ENCODE measurements around the gene AKT3. TPM values are rescaled to one million over a fixed set of nuclear protein-coding genes. Genes with fewer than 3 reads are reported as not detected.
A peak's percentile ranks its signal among the peaks of the same experiment; 100 is the strongest.

AKT3 gene
- polyA plus RNA-seq, 2 of the 4 experiments (the other 2 are of a cell fraction), result 18.4 to 43.5 TPM

DNA sequence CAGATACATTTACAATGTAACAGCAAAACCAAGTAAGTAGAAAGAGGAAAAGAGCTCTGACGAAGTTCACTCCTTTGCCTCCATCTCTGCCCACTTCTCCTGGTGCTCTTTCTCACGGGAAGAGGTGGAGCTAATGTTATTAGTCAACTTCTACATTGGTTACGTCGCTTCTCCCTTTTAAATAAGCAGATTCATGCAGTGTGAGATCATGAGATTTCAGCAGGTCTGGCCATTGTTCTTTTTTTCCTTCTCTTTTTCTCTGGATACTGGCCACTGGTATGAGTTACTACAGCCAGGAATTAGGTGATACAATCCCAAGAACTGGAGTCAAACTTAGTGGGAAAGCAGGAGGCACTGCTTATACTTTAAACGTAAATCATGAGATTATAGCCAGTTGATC, 207.1 kb downstream of the AKT3 start:
- Histone ChIP-seq H3K4me1 (0 out of 3 replicates have a peak, but pooled peaks cover 6% of the 10 kb centered on the region), H3K27ac (no peak overlapping the region), H3K4me3 (no peak overlapping the region), H3K4me2 (no peak overlapping the region), H3K9me3 (no peaks in the 10 kb centered on the region)
- FAIRE-seq, result no peak
- ATAC-seq, result no peak; a peak in 1 of 6 replicates
- POLR2A ChIA-PET, result no interaction called here
- 81% methylated on average over 5 of the region's 5 CpGs for WGBS (ENCODE audit: missing lambda C conversion rate)
- DNase-seq (ENCODE audit: low read depth in 1 of 2, low spot score in 1 of 2), result peak in 1 of 2 experiments; percentile 21
- TF ChIP-seq EHMT2 (IDR thresholded peaks at IDR 0.05; ENCODE audit: low read depth), result no peak
- no peak for TF ChIP-seq GATA3 (IDR thresholded peaks at IDR 0.05; ENCODE audit: borderline replicate concordance)
- CTCF ChIA-PET, result no interaction called here

- Histone ChIP-seq H3K27ac (no peak overlapping the region), H3K4me2 (no peak overlapping the region), H3K4me1 (0 out of 3 replicates have a peak, but pooled peaks cover 6% of the 10 kb centered on the region), H3K4me3 (no peak overlapping the region), H3K9me3 (no peaks in the 10 kb centered on the region)
- ATAC-seq, result no peak
- TF ChIP-seq, protein P1, sequence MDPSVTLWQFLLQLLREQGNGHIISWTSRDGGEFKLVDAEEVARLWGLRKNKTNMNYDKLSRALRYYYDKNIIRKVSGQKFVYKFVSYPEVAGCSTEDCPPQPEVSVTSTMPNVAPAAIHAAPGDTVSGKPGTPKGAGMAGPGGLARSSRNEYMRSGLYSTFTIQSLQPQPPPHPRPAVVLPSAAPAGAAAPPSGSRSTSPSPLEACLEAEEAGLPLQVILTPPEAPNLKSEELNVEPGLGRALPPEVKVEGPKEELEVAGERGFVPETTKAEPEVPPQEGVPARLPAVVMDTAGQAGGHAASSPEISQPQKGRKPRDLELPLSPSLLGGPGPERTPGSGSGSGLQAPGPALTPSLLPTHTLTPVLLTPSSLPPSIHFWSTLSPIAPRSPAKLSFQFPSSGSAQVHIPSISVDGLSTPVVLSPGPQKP (IDR thresholded peaks at IDR 0.05; ENCODE audit: low read depth, low read length), result no peak
- TF ChIP-seq POLR2A (IDR thresholded peaks at IDR 0.05; ENCODE audit: low read length) (no peak), PHF8 (IDR thresholded peaks at IDR 0.05; ENCODE audit: borderline replicate concordance, low read depth) (no peak), MAZ (IDR thresholded peaks at IDR 0.05; ENCODE audit: borderline replicate concordance, low read depth, low read length) (no peak), EHMT2 (IDR thresholded peaks at IDR 0.05; ENCODE audit: low read depth) (no peak), USF2 (IDR thresholded peaks at IDR 0.05) (no peak), ZSCAN20 (CRISPR knock-in tag; IDR thresholded peaks at IDR 0.05) (no peak), FOSB (CRISPR knock-in tag; IDR thresholded peaks at IDR 0.05) (no peak), FOXS1 (CRISPR knock-in tag; IDR thresholded peaks at IDR 0.05) (no peak), EP300 (IDR thresholded peaks at IDR 0.05) (no peak), NR3C1 (IDR thresholded peaks at IDR 0.05) (no peak), GATA3 (IDR thresholded peaks at IDR 0.05; ENCODE audit: borderline replicate concordance) (no peak), KDM5A (IDR thresholded peaks at IDR 0.05) (no peak)
- TF ChIP-seq, protein P2, sequence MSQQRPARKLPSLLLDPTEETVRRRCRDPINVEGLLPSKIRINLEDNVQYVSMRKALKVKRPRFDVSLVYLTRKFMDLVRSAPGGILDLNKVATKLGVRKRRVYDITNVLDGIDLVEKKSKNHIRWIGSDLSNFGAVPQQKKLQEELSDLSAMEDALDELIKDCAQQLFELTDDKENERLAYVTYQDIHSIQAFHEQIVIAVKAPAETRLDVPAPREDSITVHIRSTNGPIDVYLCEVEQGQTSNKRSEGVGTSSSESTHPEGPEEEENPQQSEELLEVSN (IDR thresholded peaks at IDR 0.05; ENCODE audit: borderline replicate concordance, low read depth), result no peak
- TF ChIP-seq, protein P3, sequence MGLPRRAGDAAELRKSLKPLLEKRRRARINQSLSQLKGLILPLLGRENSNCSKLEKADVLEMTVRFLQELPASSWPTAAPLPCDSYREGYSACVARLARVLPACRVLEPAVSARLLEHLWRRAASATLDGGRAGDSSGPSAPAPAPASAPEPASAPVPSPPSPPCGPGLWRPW (IDR thresholded peaks at IDR 0.05), result no peak
- WGBS (ENCODE audit: missing lambda C conversion rate), result 94% methylated on average over 4 of the region's 4 CpGs
- no peak for FAIRE-seq
- CTCF ChIA-PET, result no interaction called here
- POLR2A ChIA-PET, result no interaction called here
- no peak for DNase-seq (ENCODE audit: low read depth in 1 of 2, low spot score in 1 of 2)
These were observed 210.9 kb downstream of the AKT3 start for GRCh38 chr1:243639027-243639658.

DNA sequence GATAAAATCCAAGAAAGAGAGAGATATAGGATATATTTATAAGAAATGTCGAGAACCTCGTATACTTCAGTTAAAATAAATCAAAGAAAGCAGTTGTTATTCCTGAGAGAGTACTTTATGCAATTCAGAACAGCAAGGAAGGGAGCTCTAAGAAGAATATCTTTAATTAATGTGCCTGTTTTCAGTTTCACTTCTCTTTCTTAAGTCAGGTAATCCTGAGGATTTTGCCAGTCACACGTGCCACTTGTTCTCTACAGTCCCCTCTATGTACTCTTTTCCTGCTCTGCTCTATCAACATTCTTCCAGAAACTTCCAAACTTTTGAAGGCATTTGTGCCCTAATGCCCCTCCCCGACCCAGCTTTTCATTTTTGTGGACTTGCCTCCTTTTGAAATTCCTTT, 211.9 kb downstream of the AKT3 start:
- DNase-seq (ENCODE audit: low read depth in 1 of 2, low spot score in 1 of 2) (no peak), ATAC-seq (no peak), FAIRE-seq (no peak)
- ChIA-PET POLR2A (no interaction called here), CTCF (no interaction called here)
- Histone ChIP-seq H3K4me3 (no peak overlapping the region), H3K4me1 (0 out of 3 replicates have a peak, but pooled peaks cover 3% of the 10 kb centered on the region), H3K27ac (no peak overlapping the region), H3K9me3 (no peaks in the 10 kb centered on the region), H3K4me2 (no peak overlapping the region)
- TF ChIP-seq RCOR1 (IDR thresholded peaks at IDR 0.05; ENCODE audit: low read depth, low read length) (no peak), ZFP36 (IDR thresholded peaks at IDR 0.05; ENCODE audit: borderline replicate concordance, partially characterized antibody) (no peak), POLR2A (IDR thresholded peaks at IDR 0.05; ENCODE audit: low read length) (no peak), EHF (CRISPR knock-in tag; IDR thresholded peaks at IDR 0.05) (no peak)
- 77% methylated on average over 4 of the region's 4 CpGs for WGBS (ENCODE audit: missing lambda C conversion rate)

All from A549 (cell line).